AG10803 (cell line): Measurements from ENCODE around the gene ARHGAP26.

Experiments used
- DNase-seq: peaks from one replicate; pipeline ENCODE4 v3.0.0; 2010; ENCODE audit warnings: low read depth
- H3K4me3 ChIP-seq: 2 replicates; pipeline ENCODE4 v1.5.1; 2011; ENCODE audit warnings: mild to moderate bottlenecking, low read length, control low read depth
- TF ChIP-seq, protein P1 (sequence below): conservative IDR thresholded peaks from 2 replicates; pipeline ENCODE4 v1.5.1; 2011; ENCODE audit warnings: mild to moderate bottlenecking, low read length, control low read depth, inconsistent platforms

ARHGAP26 gene

DNA sequence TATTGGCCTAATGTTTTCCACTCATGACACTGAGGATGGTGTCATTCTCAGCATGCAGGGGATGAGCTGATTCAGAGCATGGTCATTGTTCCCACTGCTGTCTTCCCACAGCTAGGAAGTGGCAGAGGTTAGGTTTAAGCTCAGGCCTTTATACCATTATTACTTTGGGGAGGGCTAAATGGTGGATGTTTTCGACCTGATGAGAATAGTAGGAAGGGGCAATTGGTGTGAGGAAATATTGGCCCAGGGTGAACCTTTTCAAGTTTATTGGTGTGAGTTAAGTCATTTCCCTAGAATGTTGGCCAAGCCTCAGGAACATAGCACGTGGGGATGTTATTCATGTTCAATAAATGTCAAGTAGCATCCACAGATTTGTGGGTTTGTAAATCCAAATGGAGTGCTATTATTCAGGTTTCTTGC is 59.6 kb downstream of the ARHGAP26 start:
- TF ChIP-seq, protein P1, sequence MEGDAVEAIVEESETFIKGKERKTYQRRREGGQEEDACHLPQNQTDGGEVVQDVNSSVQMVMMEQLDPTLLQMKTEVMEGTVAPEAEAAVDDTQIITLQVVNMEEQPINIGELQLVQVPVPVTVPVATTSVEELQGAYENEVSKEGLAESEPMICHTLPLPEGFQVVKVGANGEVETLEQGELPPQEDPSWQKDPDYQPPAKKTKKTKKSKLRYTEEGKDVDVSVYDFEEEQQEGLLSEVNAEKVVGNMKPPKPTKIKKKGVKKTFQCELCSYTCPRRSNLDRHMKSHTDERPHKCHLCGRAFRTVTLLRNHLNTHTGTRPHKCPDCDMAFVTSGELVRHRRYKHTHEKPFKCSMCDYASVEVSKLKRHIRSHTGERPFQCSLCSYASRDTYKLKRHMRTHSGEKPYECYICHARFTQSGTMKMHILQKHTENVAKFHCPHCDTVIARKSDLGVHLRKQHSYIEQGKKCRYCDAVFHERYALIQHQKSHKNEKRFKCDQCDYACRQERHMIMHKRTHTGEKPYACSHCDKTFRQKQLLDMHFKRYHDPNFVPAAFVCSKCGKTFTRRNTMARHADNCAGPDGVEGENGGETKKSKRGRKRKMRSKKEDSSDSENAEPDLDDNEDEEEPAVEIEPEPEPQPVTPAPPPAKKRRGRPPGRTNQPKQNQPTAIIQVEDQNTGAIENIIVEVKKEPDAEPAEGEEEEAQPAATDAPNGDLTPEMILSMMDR = no peak
- no peak overlapping the region for H3K4me3 ChIP-seq
- peak; percentile 70 for DNase-seq

DNA sequence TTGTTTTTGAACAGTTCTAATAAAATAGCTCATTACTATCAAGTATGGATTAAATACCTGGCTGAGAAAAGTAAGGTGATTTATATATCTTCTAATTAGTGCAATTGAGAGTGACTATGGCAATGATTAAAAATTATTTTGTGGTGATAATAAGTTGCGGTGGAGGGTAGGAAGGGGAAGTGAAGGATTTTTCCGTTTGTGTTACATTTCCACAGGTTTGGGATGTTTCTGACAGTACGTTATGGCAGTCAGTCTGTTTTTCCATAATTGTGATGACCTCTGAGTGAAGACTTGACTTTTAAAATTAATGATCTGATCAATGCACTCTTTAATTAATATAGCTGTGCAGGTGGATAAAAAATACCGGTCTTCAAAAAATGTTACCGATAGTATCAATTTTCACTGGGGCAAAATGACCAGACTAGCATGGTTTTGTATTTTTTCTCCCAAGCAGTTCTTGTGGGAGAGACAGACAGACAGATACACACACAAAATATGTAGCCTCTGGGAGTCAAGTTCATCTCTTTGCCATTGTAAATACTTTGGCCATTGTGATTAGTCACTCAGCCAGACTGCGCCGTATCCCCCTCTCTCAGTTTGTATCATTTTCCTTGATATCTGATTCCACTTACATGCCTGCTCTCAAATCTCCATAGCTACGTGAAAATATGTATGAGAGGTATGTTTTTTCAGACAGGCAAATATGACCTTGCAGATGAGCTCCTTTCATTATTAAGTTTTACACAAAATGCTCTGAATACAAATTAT is 60.2 kb downstream of the ARHGAP26 start:
- TF ChIP-seq, protein P1 = no peak
- H3K4me3 ChIP-seq = no peak overlapping the region
- DNase-seq = peak; percentile 46

DNA sequence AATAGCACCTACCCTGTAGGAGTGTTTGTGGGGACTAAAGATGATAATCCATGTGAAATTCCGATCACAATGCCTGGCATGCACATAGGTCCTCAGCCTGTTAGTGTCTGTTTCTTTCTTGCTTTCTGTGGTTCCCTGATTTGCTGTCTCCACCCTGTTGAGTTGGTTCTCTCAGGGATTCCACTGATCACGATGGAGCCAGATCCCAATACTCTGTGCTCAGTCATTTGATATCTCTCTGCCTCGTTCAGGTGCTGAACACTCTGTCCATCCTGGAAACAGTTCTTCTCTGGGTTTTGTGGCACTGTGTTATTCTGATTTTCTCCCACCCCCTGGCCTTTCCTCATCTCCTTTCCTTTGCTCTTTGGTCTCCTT is 60.8 kb downstream of the ARHGAP26 start:
- TF ChIP-seq, protein P1 = no peak
- DNase-seq = no peak
- no peak overlapping the region for H3K4me3 ChIP-seq

DNA sequence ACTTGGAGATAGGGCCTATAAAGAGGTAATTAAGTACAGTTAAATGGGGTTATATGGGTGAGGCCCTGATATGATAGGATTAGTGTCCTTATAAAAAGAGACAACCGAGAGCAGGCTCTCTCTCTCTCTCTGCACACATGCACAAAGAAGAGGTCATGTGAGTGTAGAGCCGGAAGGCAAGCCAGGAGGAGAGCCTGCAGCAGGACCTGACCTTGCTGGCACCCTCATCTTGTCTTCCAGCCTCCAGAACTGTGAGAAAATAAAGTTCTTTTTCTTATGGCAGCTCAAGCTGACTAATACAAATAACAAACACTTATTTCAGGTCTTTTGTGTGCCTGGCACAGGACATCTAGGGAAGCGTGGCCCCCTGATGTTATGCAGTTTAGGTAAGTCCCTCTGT is 62.1 kb downstream of the ARHGAP26 start:
- DNase-seq = no peak
- H3K4me3 ChIP-seq = no peak overlapping the region
- TF ChIP-seq, protein P1 = no peak

DNA sequence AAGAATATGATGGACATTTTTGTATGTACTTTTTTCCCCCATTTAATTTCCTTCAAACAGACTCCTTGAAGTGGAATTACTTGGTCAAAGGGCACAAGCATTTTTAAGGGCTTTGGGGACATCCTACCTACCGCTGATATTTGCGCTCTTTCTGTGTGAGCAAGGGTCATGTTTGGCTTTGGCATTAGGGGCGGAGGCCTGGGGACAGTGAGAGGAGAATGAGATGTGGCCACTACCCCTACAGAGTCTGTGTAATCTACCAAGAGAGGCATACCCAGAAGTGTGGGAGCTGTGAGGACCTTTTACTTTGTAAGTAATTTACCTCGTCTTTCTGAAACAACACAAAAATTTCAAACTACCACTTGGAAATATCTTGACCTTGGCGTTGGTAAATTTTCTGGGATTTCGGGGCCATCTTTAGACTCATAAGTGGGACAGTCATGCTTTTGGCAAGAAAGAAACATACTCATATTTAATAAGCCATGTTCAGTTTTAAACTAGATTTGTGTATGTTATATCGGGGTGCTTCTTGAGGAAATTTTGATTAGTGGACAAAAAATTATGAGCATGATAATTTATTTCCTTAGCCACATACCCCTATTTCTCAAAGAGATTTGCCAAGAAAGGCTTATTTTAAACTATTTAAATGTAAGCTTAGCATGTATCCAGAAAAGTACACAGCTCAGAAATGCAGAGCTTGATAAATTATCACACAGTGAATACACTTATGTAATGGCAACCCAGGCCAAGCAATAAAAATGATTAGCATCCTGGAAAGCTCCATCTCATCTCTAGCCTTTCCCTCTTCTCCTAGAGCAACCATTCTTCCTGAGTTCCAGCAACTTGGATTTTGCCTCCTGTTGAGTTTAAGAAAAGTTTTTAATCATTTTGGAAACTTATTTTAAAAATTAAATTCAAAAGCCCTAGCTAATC is 63.6 kb downstream of the ARHGAP26 start:
- TF ChIP-seq, protein P1 = no peak
- no peak overlapping the region for H3K4me3 ChIP-seq
- DNase-seq = no peak

DNA sequence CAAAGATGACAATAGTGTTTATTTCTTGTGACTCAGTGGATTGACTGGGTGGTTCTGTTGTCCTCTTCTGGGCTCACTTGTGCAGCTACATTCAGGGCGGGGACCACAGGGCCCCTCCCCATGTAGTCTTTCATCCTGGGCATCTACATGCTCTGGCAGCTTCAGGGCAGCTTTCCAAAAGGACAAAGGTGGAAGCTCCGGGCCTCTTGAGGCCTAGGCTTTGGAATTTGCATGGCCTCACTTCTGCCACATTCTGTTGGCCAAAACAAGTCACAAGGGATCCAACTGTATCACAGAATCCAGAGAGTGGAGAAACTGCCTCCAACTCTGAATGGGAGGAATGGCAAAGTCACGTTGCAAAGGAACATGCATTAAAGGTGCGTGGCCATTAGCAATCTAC is 64.3 kb downstream of the ARHGAP26 start:
- DNase-seq = no peak
- no peak overlapping the region for H3K4me3 ChIP-seq
- TF ChIP-seq, protein P1 = no peak
